ENCODE measurements around the gene ITPR3. TPM values are rescaled to one million over a fixed set of nuclear protein-coding genes. Genes with fewer than 3 reads are reported as not detected.
A peak's percentile ranks its signal among the peaks of the same experiment; 100 is the strongest.

Gene ITPR3
- total and polyA plus RNA-seq, 2 of the 13 experiments (the other 11 are each of a cell fraction or from before 2014, with no cell fraction given): 3.8 to 21.4 TPM

DNA sequence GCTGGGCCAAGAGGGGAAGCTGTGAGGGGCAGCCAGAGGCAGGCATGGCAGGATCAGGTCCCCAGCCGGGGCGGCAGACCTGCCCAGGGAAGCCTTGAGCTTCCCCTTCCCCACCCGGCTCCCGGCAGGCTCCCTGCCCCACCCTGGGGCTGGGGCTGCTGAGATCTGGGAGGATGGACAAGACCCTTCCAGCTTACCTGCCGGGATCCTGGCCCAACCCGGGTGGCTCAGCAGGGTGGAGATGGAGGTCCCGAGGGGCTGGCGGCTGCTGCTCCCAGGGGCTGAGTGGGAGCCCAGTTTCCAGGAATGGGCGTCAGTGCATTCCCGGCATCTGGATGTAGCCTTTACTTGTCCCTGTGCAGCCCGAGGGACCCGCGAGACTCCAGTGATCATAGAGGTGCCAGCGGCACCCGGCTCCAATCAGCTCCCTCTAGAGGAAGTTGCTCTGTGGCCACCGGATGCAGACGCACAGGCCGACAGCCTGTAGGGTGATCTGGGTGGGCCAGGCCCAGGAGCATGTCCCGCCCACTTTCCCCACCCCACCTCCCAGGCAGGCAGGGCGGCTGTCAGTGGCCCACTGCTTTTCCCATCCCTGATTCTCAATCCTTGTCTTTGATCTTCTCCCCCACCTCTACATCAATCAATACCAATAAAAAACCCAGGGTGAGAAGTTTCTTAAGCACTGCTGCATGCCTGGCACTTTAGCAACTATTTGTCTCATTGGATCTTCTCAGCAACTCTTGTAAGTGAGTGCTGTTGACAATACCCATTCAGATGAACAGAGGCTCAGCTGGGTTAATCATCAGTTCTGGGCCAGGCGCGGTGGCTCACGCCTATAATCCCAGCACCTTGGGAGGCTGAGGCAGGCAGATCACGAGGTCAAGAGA lies 41.1 kb upstream of the ITPR3 start, which contains the start of gene BAK1 (continued):
- TF ChIP-seq PHF21A (CRISPR knock-in tag; IDR thresholded peaks at IDR 0.05): peak; percentile 70
- TF ChIP-seq, protein P1, sequence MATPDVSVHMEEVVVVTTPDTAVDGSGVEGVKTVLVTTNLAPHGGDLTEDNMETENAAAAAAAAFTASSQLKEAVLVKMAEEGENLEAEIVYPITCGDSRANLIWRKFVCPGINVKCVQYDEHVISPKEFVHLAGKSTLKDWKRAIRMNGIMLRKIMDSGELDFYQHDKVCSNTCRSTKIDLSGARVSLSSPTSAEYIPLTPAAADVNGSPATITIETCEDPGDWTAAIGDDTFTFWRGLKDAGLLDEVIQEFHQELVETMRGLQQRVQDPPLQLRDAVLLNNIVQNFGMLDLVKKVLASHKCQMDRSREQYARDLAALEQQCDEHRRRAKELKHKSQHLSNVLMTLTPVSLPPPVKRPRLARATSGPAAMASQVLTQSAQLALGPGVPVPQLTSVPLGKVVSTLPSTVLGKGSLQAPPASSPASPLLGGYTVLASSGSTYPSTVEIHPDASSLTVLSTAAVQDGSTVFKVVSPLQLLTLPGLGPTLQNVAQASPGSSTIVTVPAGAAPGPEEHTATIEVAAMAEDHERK (CRISPR knock-in tag; IDR thresholded peaks at IDR 0.05; ENCODE audit: low read depth): no peak
- TF ChIP-seq ZNF333 (CRISPR knock-in tag; IDR thresholded peaks at IDR 0.05; ENCODE audit: borderline replicate concordance): peak; percentile 86; the same call in 1 of the 2 replicates
- TF ChIP-seq IKZF1 (IDR thresholded peaks at IDR 0.05): no peak
- no peak for TF ChIP-seq ZNF432 (CRISPR knock-in tag; IDR thresholded peaks at IDR 0.05; ENCODE audit: borderline replicate concordance)
- TF ChIP-seq ZNF558 (CRISPR knock-in tag; IDR thresholded peaks at IDR 0.05; ENCODE audit: borderline replicate concordance): no peak
- no peak for TF ChIP-seq HDAC6 (IDR thresholded peaks at IDR 0.05; ENCODE audit: low read depth, low read length)
- 0 out of 2 replicates have a peak, but pooled peaks have one; percentile 8 for TF ChIP-seq ZNF644 (CRISPR knock-in tag; IDR thresholded peaks at IDR 0.05; ENCODE audit: low read depth)
- no peak for TF ChIP-seq ZNF180 (CRISPR knock-in tag; IDR thresholded peaks at IDR 0.05; ENCODE audit: borderline replicate concordance, low read depth)
- TF ChIP-seq ZNF598 (CRISPR knock-in tag; IDR thresholded peaks at IDR 0.05; ENCODE audit: borderline replicate concordance): no peak
- peak; percentile 28 for TF ChIP-seq NR2F6 (IDR thresholded peaks at IDR 0.05)
- TF ChIP-seq NR2F6 (CRISPR knock-in tag; IDR thresholded peaks at IDR 0.05): no peak
- no peak for TF ChIP-seq SMARCE1 (IDR thresholded peaks at IDR 0.05; ENCODE audit: borderline replicate concordance)
- TF ChIP-seq, protein P2, sequence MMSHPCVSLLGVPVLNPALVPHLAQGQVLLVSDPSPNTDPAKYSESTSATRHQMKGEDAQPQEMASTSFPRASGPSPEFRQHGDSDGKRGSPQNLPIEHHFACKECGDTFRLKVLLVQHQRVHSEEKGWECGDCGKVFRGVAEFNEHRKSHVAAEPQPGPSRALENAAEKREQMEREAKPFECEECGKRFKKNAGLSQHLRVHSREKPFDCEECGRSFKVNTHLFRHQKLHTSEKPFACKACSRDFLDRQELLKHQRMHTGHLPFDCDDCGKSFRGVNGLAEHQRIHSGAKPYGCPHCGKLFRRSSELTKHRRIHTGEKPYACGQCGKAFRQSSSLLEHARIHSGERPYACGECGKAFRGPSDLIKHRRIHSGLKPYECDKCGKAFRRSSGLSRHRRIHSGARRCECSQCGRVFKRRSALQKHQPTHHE (CRISPR knock-in tag; IDR thresholded peaks at IDR 0.05; ENCODE audit: borderline replicate concordance): no peak
- no peak for TF ChIP-seq ZNF260 (CRISPR knock-in tag; IDR thresholded peaks at IDR 0.05; ENCODE audit: borderline replicate concordance, low read depth)
- no peak for TF ChIP-seq ZSCAN29 (CRISPR knock-in tag; conservative IDR thresholded peaks at IDR 0.05)
- TF ChIP-seq, protein P3, sequence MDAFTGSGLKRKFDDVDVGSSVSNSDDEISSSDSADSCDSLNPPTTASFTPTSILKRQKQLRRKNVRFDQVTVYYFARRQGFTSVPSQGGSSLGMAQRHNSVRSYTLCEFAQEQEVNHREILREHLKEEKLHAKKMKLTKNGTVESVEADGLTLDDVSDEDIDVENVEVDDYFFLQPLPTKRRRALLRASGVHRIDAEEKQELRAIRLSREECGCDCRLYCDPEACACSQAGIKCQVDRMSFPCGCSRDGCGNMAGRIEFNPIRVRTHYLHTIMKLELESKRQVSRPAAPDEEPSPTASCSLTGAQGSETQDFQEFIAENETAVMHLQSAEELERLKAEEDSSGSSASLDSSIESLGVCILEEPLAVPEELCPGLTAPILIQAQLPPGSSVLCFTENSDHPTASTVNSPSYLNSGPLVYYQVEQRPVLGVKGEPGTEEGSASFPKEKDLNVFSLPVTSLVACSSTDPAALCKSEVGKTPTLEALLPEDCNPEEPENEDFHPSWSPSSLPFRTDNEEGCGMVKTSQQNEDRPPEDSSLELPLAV (CRISPR knock-in tag; conservative IDR thresholded peaks at IDR 0.05; ENCODE audit: low read depth): no peak
- TF ChIP-seq EZH2 (conservative IDR thresholded peaks at IDR 0.05; ENCODE audit: low read depth, low read length): no peak
- TF ChIP-seq KMT2A (CRISPR knock-in tag; IDR thresholded peaks at IDR 0.05): no peak
- peak; percentile 50 for TF ChIP-seq YY1 (IDR thresholded peaks at IDR 0.05; ENCODE audit: insufficient read depth, insufficient replicate concordance, low read depth, low read length)
- TF ChIP-seq TGIF2 (CRISPR knock-in tag; IDR thresholded peaks at IDR 0.05): no peak
- TF ChIP-seq TBL1XR1 (IDR thresholded peaks at IDR 0.05; ENCODE audit: borderline replicate concordance, low read length, partially characterized antibody): no peak
- no peak for TF ChIP-seq ZBTB21 (CRISPR knock-in tag; IDR thresholded peaks at IDR 0.05)
- no peak; the same call in 1 of the 2 replicates for TF ChIP-seq ZNF225 (CRISPR knock-in tag; IDR thresholded peaks at IDR 0.05)
- TF ChIP-seq, protein P4, sequence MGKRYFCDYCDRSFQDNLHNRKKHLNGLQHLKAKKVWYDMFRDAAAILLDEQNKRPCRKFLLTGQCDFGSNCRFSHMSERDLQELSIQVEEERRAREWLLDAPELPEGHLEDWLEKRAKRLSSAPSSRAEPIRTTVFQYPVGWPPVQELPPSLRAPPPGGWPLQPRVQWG (CRISPR knock-in tag; IDR thresholded peaks at IDR 0.05; ENCODE audit: borderline replicate concordance, low read depth): no peak
- TF ChIP-seq U2AF2 (IDR thresholded peaks at IDR 0.05; ENCODE audit: low read depth, low read length): no peak
- no peak; the same call in 1 of the 2 replicates for TF ChIP-seq HIVEP1 (CRISPR knock-in tag; IDR thresholded peaks at IDR 0.05)

Data from HepG2 (cell line).